Measurements from ENCODE around the gene NNT. TPM values are rescaled to one million over a fixed set of nuclear protein-coding genes. Genes with fewer than 3 reads are reported as not detected.

Gene NNT
- total and polyA plus RNA-seq, 4 donors: 73.0 to 137 (median 88.6) TPM

GRCh38 chr5:43637416-43637815, 34.4 kb downstream of the NNT start:
- no CpG with 5 or more reads among the region's 1 CpG for WGBS (ENCODE audit: insufficient coverage)
- no peaks in the 10 kb centered on the region for H3K9me3 ChIP-seq (ENCODE audit: control insufficient read depth, insufficient read depth, low read length)
- H3K36me3 ChIP-seq (ENCODE audit: control insufficient read depth, insufficient read depth, low read length): no peaks in the 10 kb centered on the region
- no peaks in the 10 kb centered on the region for H3K27me3 ChIP-seq (ENCODE audit: control insufficient read depth, insufficient read depth, low read length)
- H3K4me1 ChIP-seq (ENCODE audit: control insufficient read depth, insufficient read depth, low read length): no peaks in the 10 kb centered on the region
- H3K27ac ChIP-seq (ENCODE audit: low read depth, low read length): no peak overlapping the region
- DNase-seq (ENCODE audit: low read depth in 4 of 6, low spot score in 6 of 6): no peak
- no peak overlapping the region for H3K4me3 ChIP-seq (ENCODE audit: low read depth, low read length)

- H3K27ac ChIP-seq (ENCODE audit: low read depth, low read length): no peak overlapping the region
- H3K4me3 ChIP-seq (ENCODE audit: low read depth, low read length): no peak overlapping the region
- no peak for DNase-seq (ENCODE audit: low read depth in 4 of 6, low spot score in 6 of 6)
- WGBS (ENCODE audit: insufficient coverage): no CpG with 5 or more reads among the region's 2 CpGs
- H3K4me1 ChIP-seq (ENCODE audit: control insufficient read depth, insufficient read depth, low read length): no peaks in the 10 kb centered on the region
- no peaks in the 10 kb centered on the region for H3K36me3 ChIP-seq (ENCODE audit: control insufficient read depth, insufficient read depth, low read length)
- H3K27me3 ChIP-seq (ENCODE audit: control insufficient read depth, insufficient read depth, low read length): no peaks in the 10 kb centered on the region
- H3K9me3 ChIP-seq (ENCODE audit: control insufficient read depth, insufficient read depth, low read length): no peaks in the 10 kb centered on the region
Observed at GRCh38 chr5:43638107-43638506, 35.1 kb downstream of the NNT start.

GRCh38 chr5:43638546-43638945, 35.6 kb downstream of the NNT start:
- no peaks in the 10 kb centered on the region for H3K27me3 ChIP-seq (ENCODE audit: control insufficient read depth, insufficient read depth, low read length)
- no peaks in the 10 kb centered on the region for H3K36me3 ChIP-seq (ENCODE audit: control insufficient read depth, insufficient read depth, low read length)
- H3K27ac ChIP-seq (ENCODE audit: low read depth, low read length): no peak overlapping the region
- no peaks in the 10 kb centered on the region for H3K9me3 ChIP-seq (ENCODE audit: control insufficient read depth, insufficient read depth, low read length)
- no peak overlapping the region for H3K4me3 ChIP-seq (ENCODE audit: low read depth, low read length)
- no peaks in the 10 kb centered on the region for H3K4me1 ChIP-seq (ENCODE audit: control insufficient read depth, insufficient read depth, low read length)
- DNase-seq (ENCODE audit: low read depth in 4 of 6, low spot score in 6 of 6): no peak

GRCh38 chr5:43639566-43639965, 36.6 kb downstream of the NNT start:
- DNase-seq (ENCODE audit: low read depth in 4 of 6, low spot score in 6 of 6): no peak
- Histone ChIP-seq H3K4me1 (ENCODE audit: control insufficient read depth, insufficient read depth, low read length) (no peaks in the 10 kb centered on the region), H3K4me3 (ENCODE audit: low read depth, low read length) (no peak overlapping the region), H3K9me3 (ENCODE audit: control insufficient read depth, insufficient read depth, low read length) (no peaks in the 10 kb centered on the region), H3K36me3 (ENCODE audit: control insufficient read depth, insufficient read depth, low read length) (no peaks in the 10 kb centered on the region), H3K27ac (ENCODE audit: low read depth, low read length) (no peak overlapping the region), H3K27me3 (ENCODE audit: control insufficient read depth, insufficient read depth, low read length) (no peaks in the 10 kb centered on the region)
- no CpG with 5 or more reads among the region's 1 CpG for WGBS (ENCODE audit: insufficient coverage)

GRCh38 chr5:43642428-43642827, 39.4 kb downstream of the NNT start:
- H3K27ac ChIP-seq (ENCODE audit: low read depth, low read length): no peak overlapping the region
- H3K4me3 ChIP-seq (ENCODE audit: low read depth, low read length): no peak overlapping the region
- WGBS (ENCODE audit: insufficient coverage): no CpG with 5 or more reads among the region's 2 CpGs
- no peaks in the 10 kb centered on the region for H3K27me3 ChIP-seq (ENCODE audit: control insufficient read depth, insufficient read depth, low read length)
- no peaks in the 10 kb centered on the region for H3K36me3 ChIP-seq (ENCODE audit: control insufficient read depth, insufficient read depth, low read length)
- peak in 1 of 6 donors; percentile 13 for DNase-seq (ENCODE audit: low read depth in 4 of 6, low spot score in 6 of 6)
- no peaks in the 10 kb centered on the region for H3K9me3 ChIP-seq (ENCODE audit: control insufficient read depth, insufficient read depth, low read length)
- H3K4me1 ChIP-seq (ENCODE audit: control insufficient read depth, insufficient read depth, low read length): no peaks in the 10 kb centered on the region

GRCh38 chr5:43643327-43643726, 40.3 kb downstream of the NNT start:
- no peaks in the 10 kb centered on the region for H3K4me1 ChIP-seq (ENCODE audit: control insufficient read depth, insufficient read depth, low read length)
- no peaks in the 10 kb centered on the region for H3K27me3 ChIP-seq (ENCODE audit: control insufficient read depth, insufficient read depth, low read length)
- no peaks in the 10 kb centered on the region for H3K36me3 ChIP-seq (ENCODE audit: control insufficient read depth, insufficient read depth, low read length)
- H3K4me3 ChIP-seq (ENCODE audit: low read depth, low read length): no peak overlapping the region
- no CpG with 5 or more reads among the region's 1 CpG for WGBS (ENCODE audit: insufficient coverage)
- no peak overlapping the region for H3K27ac ChIP-seq (ENCODE audit: low read depth, low read length)
- H3K9me3 ChIP-seq (ENCODE audit: control insufficient read depth, insufficient read depth, low read length): no peaks in the 10 kb centered on the region
- peak in 1 of 6 donors; percentile 7 for DNase-seq (ENCODE audit: low read depth in 4 of 6, low spot score in 6 of 6)

GRCh38 chr5:43643750-43644149, 40.8 kb downstream of the NNT start:
- H3K4me3 ChIP-seq (ENCODE audit: low read depth, low read length): no peak overlapping the region
- H3K27ac ChIP-seq (ENCODE audit: low read depth, low read length): no peak overlapping the region
- no peaks in the 10 kb centered on the region for H3K4me1 ChIP-seq (ENCODE audit: control insufficient read depth, insufficient read depth, low read length)
- H3K27me3 ChIP-seq (ENCODE audit: control insufficient read depth, insufficient read depth, low read length): no peaks in the 10 kb centered on the region
- no peaks in the 10 kb centered on the region for H3K36me3 ChIP-seq (ENCODE audit: control insufficient read depth, insufficient read depth, low read length)
- DNase-seq (ENCODE audit: low read depth in 4 of 6, low spot score in 6 of 6): peak in 2 of 6 donors; percentile 22 to 85
- H3K9me3 ChIP-seq (ENCODE audit: control insufficient read depth, insufficient read depth, low read length): no peaks in the 10 kb centered on the region
- no CpG with 5 or more reads among the region's 2 CpGs for WGBS (ENCODE audit: insufficient coverage)

- no peak for DNase-seq (ENCODE audit: low read depth in 4 of 6, low spot score in 6 of 6)
- no peak overlapping the region for H3K27ac ChIP-seq (ENCODE audit: low read depth, low read length)
- H3K4me1 ChIP-seq (ENCODE audit: control insufficient read depth, insufficient read depth, low read length): no peaks in the 10 kb centered on the region
- no peaks in the 10 kb centered on the region for H3K27me3 ChIP-seq (ENCODE audit: control insufficient read depth, insufficient read depth, low read length)
- peaks cover 4% of the 10 kb centered on the region for H3K36me3 ChIP-seq (ENCODE audit: control insufficient read depth, insufficient read depth, low read length)
- H3K9me3 ChIP-seq (ENCODE audit: control insufficient read depth, insufficient read depth, low read length): no peaks in the 10 kb centered on the region
- no CpG with 5 or more reads among the region's 1 CpG for WGBS (ENCODE audit: insufficient coverage)
- no peak overlapping the region for H3K4me3 ChIP-seq (ENCODE audit: low read depth, low read length)
Observed at GRCh38 chr5:43646992-43647391, 44.0 kb downstream of the NNT start.

GRCh38 chr5:43647789-43648188, 44.8 kb downstream of the NNT start:
- Histone ChIP-seq H3K36me3 (ENCODE audit: control insufficient read depth, insufficient read depth, low read length) (peaks cover 4% of the 10 kb centered on the region), H3K27ac (ENCODE audit: low read depth, low read length) (no peak overlapping the region), H3K4me3 (ENCODE audit: low read depth, low read length) (no peak overlapping the region), H3K4me1 (ENCODE audit: control insufficient read depth, insufficient read depth, low read length) (no peaks in the 10 kb centered on the region), H3K27me3 (ENCODE audit: control insufficient read depth, insufficient read depth, low read length) (no peaks in the 10 kb centered on the region), H3K9me3 (ENCODE audit: control insufficient read depth, insufficient read depth, low read length) (no peaks in the 10 kb centered on the region)
- DNase-seq (ENCODE audit: low read depth in 4 of 6, low spot score in 6 of 6): no peak

GRCh38 chr5:43648499-43649124, 45.6 kb downstream of the NNT start:
- Histone ChIP-seq H3K4me3 (ENCODE audit: low read depth, low read length) (no peak overlapping the region), H3K27me3 (ENCODE audit: control insufficient read depth, insufficient read depth, low read length) (no peaks in the 10 kb centered on the region), H3K9me3 (ENCODE audit: control insufficient read depth, insufficient read depth, low read length) (no peaks in the 10 kb centered on the region), H3K36me3 (ENCODE audit: control insufficient read depth, insufficient read depth, low read length) (peaks cover 7% of the 10 kb centered on the region), H3K4me1 (ENCODE audit: control insufficient read depth, insufficient read depth, low read length) (no peaks in the 10 kb centered on the region), H3K27ac (ENCODE audit: low read depth, low read length) (no peak overlapping the region)
- DNase-seq (ENCODE audit: low read depth in 4 of 6, low spot score in 6 of 6): no peak
- WGBS (ENCODE audit: insufficient coverage): no CpG with 5 or more reads among the region's 2 CpGs

Data from spinal cord (tissue), 10 donors.